ENCODE measurements around the gene EDA.

DNA sequence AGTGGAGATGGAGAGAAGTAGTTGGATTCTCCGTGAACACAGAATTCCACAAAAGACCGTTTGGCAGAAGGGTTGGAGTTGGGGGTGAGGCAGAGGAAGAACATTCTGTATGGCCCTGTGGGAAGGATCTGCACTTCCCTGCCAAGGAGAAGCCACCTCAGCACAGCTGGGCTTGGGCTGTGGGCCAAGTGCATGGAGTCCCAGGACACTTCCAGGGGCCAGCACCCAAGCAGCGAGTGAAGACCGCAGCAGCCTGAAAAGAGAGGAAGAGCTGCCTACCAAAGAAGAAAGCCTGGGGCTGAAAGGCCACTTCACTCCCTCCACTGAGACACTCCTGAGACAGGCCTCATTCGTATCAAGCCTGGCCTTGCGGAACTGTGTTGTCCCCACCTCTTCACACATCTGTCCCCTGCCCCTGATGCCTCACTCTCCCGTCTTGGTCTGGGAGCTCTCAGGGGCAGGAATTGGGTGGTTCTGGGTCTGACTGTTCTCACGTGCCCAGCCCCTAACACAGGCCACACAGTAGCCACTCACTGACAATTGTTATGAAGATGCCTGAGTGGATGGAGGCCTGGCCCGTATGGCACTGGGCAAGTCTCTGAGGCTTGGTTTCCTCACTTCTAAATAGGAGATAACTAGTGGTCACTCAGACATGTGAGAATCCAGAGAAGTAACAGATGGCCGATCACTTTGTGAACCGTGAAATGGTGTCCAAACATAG lies 437.1 kb downstream of the EDA start:
- TF ChIP-seq, protein P1, sequence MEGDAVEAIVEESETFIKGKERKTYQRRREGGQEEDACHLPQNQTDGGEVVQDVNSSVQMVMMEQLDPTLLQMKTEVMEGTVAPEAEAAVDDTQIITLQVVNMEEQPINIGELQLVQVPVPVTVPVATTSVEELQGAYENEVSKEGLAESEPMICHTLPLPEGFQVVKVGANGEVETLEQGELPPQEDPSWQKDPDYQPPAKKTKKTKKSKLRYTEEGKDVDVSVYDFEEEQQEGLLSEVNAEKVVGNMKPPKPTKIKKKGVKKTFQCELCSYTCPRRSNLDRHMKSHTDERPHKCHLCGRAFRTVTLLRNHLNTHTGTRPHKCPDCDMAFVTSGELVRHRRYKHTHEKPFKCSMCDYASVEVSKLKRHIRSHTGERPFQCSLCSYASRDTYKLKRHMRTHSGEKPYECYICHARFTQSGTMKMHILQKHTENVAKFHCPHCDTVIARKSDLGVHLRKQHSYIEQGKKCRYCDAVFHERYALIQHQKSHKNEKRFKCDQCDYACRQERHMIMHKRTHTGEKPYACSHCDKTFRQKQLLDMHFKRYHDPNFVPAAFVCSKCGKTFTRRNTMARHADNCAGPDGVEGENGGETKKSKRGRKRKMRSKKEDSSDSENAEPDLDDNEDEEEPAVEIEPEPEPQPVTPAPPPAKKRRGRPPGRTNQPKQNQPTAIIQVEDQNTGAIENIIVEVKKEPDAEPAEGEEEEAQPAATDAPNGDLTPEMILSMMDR (conservative IDR thresholded peaks at IDR 0.05) = no peak
- TF ChIP-seq ZFX (IDR thresholded peaks at IDR 0.05) = no peak
